MM.1S (cell line): Measurements from ENCODE around the gene COPB2.

Experiments
- CTCF ChIP-seq: fragments of 300-600 bp; sonication (generic); IDR thresholded peaks from 2 replicates; pipeline ENCODE4 v1.5.1; 2016; ENCODE audit warnings: antibody characterized with exemption, low read length, mixed read lengths
- EZH2 ChIP-seq: fragments of 300-600 bp; sonication (generic); optimal IDR thresholded peaks from 2 replicates; pipeline ENCODE3; 2017; ENCODE audit warnings: low read depth, mild to moderate bottlenecking, antibody characterized with exemption, low read length, mixed read lengths
- EZH2phosphoT487 ChIP-seq: fragments of 300-600 bp; sonication (generic); IDR thresholded peaks from 2 replicates; pipeline ENCODE4 v1.6.1; 2018; ENCODE audit warnings: antibody characterized with exemption, low read length

GRCh38 chr3:139418144-139418543 lies 28.7 kb upstream of the COPB2 start:
- TF ChIP-seq CTCF = no peak
- TF ChIP-seq EZH2phosphoT487 = no peak
- no peak for TF ChIP-seq EZH2
